Eye (tissue), 1 donor: Measurements from ENCODE around the gene KRTAP9-1.
"Not testable (repeated sequence)": the region's sequence is repeated elsewhere in the genome, so short reads cannot be mapped to it uniquely, and the experiment has no call there.

Experiments
- DNase-seq: peaks from one replicate; pipeline ENCODE4 v3.0.0-alpha.2; 2015

The KRTAP9-1 gene

DNA sequence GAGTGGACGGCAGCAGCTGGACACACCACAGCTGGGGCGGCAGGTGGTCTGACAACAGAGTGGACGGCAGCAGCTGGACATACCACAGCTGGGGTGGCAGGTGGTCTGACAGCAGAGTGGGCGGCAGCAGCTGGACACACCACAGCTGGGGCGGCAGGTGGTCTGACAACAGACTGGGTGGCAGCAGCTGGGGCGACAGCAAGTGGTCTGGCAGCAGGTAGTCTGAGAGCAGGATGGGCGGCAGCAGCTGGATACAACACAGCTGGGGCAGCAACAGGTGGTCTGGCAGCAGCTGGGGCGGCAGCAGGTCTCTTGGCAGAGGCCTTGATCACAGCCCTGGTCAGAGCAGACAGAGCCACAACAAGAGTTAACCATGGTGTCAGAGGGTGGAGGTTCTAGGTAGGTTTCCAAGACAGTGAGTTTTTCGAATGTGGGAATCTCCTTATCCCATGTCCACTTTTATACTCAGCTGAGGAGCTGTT is 5.2 kb upstream of the KRTAP9-1 start, which contains the start of gene KRTAP4-1:
Gene KRTAP4-1, minus strand, starts transcription at position 432 of the 482 bp plus-strand sequence. Its CDS starts 57 bp downstream, at position 375.
- no peak for DNase-seq

DNA sequence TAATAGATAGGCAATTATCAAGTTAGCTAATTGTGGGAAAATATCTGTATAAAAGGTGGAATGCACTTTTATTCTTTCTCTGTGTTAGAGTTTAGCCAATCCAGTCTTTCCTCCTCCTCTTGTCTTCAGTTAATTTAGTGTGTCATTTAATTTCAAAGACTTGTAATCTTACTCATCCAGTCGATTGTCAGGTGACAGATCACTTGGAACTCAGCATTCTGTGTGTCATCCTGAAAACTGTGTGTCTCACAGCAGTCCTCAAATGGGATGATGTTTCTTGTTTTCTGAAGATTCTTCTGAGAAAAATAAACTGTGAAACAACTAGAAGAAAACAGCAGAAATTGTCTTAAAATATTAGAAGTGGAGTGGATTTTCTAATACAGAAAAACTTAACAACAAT is 4.7 kb upstream of the KRTAP9-1 start:
- DNase-seq, result no peak

DNA sequence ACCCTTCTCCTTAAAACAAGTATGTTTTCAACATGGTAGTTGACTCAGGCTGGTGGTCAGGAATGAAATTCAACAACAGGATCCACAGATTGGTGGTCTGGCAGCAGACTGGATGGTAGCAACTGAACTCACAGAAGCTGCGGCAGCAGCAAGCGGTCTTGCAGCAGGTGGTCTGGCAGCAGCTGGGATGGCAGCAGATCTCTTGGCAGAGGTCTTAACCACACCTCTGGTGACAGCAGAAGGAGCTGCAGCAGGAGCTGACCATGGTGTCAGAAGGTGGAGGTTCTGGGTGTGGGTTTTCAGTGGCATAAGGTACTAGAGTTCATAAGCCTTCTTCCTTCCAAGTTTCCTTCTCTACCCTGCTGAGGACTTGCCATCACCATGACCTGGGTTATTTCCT is 2.8 kb upstream of the KRTAP9-1 start:
- no peak for DNase-seq

DNA sequence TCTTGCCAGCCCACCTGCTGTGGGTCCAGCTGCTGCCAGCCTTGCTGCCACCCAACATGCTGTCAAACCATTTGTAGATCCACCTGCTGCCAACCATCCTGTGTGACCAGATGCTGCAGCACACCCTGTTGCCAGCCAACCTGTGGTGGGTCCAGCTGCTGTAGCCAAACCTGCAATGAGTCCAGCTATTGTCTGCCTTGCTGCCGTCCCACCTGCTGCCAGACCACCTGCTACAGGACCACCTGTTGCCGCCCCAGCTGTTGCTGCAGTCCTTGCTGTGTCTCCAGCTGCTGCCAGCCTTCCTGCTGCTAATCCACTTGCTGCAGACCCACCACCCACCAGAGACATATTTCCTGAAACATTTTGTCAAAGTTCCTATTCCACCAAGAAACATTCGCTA is 641 bp downstream of the KRTAP9-1 start:
- DNase-seq, result no peak

DNA sequence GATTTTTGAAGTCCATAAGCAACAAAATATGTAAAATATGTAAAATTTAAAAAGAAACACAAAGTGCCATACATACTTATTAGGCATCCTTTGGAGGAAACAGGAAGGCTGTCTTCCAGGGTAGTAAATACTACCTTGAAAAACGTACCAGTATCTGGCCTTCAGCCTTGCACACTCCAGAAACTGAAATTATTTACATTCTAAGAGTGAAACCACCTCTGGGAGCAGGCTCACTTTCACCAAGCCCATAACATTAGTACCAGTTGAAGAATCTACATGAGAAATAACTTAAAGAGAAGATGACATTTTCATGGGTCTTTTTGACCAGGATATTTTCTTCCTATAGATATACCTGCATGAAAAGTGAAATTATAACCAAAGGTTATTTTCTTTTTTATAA is 6.4 kb downstream of the KRTAP9-1 start:
- no peak for DNase-seq

DNA sequence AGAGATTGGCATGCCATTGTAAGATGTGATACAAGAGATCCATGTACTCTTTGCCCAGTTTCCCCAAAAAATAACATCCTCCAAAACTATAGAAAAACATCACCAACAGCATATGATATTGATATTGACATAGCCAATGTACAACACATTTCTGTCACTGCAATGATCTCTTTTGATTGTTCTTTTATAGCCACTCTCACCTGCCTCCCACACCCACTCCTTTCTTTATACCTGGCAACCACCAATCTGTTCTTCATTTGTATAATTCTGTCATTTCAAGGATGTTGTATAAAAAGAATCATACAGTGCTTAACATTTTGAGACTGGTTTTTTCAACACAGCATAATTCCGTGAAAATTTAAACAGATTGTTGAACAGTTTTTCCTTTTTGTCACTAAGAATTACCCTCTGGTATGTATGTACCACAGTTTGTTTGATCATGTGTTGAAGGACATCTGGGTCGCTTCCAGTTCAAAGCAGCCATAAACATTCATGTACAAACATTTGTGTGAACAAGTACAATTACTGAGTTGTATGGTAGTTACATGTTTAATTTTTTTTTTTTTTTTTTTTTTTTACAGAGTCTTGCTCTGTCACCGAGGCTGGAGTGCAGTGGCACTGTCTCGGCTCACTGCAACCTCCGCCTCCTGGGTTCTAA is 9.9 kb downstream of the KRTAP9-1 start:
- no peak for DNase-seq

DNA sequence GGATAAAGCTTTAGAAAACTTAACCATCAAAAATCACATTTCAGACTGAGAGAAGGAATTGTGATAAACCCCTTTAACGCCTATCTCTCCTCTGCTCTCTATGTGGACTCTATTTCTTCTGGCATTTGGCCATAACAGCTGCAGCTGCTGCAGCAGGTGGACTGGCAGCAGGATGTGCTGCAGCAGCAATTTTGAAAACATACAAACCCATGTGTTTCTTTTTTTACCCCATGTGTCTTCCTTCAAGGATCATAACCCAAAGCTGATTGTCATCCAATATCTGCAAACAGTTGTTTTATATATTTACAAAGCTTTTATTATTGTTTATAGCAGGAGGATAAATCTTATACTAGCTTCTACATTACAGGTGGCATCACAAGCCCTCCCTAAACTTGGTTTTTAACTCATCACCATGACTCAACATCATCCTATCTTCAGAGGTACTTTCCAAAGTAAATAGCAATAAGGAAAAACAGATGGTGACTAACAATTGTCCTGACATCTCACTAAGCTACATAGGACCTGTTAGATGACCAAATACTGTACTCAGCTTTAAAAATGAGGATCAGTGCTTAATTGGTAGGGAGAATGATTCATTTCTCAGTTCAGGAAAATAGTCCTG is 22.3 kb downstream of the KRTAP9-1 start:
- peak; percentile 20 for DNase-seq

DNA sequence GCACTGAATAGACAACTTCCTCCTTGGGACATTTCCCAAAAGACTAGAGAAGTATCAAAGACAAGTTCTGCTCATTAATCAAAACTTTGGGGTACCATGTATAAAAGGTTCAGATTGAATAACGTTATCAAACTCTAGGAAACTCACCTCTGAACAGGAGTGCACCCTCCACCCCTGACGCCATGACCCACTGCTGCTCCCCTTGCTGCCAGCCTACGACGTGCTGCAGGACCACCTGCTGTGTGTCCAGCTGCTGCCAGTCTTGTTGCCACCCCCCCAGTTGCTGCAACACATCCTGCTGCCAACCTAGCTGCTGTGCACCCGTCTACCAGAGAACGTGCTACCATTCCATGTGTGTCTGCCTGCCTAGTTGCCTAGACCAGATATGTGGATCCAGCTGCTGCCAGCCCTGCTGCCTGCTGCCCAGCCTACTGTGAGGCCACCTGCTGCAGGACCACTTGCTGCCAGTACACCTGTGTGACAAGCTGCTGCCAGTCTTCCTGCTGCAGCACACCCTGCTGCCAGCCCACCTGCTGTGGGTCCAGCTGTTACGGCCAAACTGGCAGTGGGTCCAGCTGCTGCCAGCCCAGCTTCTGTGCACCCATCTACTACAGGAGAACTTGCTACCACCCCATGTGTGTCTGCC is 23.0 kb downstream of the KRTAP9-1 start:
- DNase-seq, result no peak

DNA sequence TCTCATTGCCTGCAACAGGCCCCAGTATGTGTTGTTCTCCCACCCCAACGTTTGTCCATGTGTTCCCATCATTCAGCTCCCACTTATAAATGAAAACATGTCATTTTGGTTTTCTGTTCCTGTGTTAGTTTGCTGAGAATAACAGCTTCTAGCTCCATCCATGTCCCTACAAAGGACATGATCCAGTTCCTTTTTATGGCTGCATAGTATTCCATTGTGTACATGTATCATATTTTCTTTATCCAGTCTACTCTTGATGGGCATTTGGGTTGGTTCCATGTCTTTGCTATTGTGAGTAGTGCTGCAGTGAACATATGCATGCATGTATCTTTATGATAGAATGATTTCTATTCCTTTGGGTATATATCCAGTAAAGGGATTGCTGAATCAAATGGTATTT is 26.0 kb downstream of the KRTAP9-1 start:
- no peak for DNase-seq

DNA sequence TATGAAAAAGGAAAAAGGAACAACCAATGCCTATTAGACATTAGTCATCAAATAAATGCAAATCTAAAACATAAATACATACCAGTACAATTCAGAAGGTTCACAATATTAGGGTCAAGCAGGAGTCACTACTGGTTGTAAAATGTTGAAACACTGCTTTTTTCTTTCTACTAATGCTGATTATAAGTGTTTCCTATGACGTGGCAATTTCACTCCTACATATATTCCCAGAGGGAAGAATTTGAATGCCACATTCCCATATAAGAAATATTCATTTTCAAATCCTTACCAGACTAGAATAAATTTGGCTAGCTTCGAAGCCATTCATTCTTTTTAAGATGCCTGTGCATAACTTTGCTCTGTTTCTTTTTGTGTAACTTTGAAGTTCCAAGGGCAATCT is 34.1 kb downstream of the KRTAP9-1 start:
- DNase-seq, result no peak

DNA sequence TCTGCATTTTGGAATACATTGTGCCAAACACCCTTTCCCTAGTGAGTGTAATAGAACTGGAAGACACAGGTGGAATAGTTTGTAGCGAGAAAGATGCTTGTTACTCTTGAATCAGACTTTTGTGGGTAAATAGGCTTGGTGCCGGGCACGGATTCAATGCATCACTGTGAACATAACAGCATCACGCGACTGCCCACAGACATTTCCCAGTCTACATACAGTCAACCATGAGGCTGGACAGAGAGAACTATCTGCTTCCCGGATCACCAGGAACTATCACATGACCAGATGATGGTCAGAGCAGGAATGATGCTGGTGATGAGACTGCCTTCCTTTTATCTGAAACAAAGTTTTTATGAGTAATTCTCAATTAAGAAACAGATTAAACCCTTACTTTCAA is 36.4 kb downstream of the KRTAP9-1 start:
- DNase-seq, result no peak

DNA sequence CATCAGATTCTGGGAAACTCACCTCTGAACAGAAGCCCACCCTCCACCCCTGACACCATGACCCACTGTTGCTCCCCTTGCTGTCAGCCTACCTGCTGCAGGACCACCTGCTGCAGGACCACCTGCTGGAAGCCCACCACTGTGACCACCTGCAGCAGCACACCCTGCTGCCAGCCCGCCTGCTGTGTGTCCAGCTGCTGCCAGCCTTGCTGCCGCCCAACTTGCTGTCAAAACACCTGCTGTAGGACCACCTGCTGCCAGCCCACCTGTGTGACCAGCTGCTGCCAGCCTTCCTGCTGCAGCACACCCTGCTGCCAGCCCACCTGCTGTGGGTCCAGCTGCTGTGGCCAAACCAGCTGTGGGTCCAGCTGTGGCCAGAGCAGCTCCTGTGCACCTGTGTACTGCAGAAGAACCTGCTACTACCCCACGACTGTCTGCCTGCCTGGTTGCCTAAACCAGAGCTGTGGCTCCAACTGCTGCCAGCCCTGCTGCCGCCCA is 37.0 kb downstream of the KRTAP9-1 start, which contains the start of gene KRTAP9-2:
Gene KRTAP9-2, plus strand, starts transcription at position 51 of the 498 bp plus-strand sequence. Its CDS starts 7 bp downstream, at position 58.
- not testable (repeated sequence) for DNase-seq

DNA sequence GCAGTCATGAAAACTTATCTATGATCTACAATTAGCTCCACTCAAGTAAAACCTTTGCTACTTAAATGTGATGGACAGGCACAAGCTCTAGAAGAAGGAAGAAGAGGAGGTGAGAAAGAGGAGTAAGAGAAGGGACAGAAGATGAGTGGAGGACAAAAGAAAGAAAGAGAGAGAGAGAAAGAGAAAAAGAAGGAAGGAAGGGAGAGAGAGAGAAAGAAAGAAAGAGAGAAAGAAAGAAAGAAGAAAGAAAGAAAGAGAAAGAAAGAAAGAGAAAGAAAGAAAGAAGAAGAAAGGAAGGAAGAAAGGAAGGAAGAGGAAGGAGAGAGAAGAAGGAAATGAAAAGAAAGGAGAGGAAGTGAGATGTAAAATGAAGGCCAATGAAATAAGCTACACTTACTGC is 40.4 kb downstream of the KRTAP9-1 start:
- no peak for DNase-seq

DNA sequence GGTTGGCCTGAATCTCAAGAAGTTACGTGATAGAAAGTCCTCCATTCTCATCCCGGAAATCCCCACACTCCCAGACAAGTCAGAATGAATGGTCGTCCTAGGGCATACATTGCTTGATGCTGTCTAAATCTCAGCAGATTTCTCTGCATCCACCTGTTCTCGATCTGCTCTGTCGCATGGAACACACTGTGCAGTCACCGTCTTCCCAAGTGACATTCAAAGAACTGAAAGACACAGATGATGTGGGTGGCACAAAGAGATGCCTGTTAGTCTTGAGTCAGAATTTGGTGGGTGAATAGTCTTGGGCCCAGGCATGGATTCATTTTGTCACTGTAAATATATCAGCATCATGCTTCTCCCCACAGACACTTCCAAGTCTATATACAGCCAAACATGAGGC is 42.0 kb downstream of the KRTAP9-1 start:
- DNase-seq, result no peak

DNA sequence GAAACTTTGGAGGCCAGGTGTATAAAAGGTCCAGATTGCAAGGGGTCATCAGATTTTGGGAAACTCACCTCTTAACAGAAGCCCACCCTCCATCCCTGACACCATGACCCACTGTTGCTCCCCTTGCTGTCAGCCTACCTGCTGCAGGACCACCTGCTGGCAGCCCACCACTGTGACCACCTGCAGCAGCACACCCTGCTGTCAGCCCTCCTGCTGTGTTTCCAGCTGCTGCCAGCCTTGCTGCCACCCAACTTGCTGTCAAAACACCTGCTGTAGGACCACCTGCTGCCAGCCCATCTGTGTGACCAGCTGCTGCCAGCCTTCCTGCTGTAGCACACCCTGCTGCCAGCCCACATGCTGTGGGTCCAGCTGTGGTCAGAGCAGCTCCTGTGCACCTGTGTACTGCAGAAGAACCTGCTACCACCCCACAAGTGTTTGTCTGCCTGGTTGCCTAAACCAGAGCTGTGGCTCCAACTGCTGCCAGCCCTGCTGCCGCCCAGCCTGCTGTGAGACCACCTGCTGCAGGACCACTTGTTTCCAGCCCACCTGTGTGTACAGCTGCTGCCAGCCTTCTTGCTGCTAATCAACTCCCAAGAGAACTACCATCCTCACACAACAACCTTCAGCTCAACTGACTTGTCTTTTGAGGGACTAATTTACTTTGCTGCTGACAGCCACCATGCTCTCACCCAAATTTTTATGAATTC is 42.9 kb downstream of the KRTAP9-1 start, which contains the start of gene KRTAP9-3:
Gene KRTAP9-3, plus strand, starts transcription at position 51 of the 707 bp plus-strand sequence. Its CDS starts 53 bp downstream, at position 104.
- not testable (repeated sequence) for DNase-seq

DNA sequence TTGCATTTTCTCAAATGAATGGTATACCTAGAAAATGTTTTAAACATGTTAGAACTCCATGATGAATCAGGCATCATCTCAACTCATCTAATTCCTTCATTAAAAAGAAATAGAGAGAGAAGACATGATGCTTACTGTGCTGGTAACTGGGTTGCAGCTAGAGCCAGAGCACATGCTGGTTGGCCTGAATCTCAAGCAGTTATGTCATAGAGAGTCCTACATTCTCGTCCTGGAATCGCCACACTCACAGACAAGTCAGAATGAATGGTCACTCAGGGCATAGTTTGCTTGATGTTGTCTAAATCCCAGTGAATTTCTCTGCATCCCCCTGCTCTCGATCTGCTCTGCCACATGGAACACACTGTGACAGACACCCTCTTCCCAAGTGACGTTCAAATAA is 47.4 kb downstream of the KRTAP9-1 start:
- not testable (repeated sequence) for DNase-seq

DNA sequence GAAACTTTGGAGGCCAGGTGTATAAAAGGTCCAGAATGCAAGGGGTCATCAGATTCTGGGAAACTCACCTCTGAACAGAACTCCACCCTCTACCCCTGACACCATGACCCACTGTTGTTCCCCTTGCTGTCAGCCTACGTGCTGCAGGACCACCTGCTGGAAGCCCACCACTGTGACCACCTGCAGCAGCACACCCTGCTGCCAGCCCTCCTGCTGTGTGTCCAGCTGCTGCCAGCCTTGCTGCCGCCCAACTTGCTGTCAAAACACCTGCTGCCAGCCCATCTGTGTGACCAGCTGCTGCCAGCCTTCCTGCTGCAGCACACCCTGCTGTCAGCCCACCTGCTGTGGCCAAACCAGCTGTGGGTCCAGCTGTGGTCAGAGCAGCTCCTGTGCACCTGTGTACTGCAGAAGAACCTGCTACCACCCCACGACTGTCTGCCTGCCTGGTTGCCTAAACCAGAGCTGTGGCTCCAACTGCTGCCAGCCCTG is 48.3 kb downstream of the KRTAP9-1 start, which contains the start of gene KRTAP9-8:
Gene KRTAP9-8, plus strand, starts transcription at position 51 of the 489 bp plus-strand sequence. Its CDS starts 53 bp downstream, at position 104.
- DNase-seq, result not testable (repeated sequence)
